GM18868 (cell line): Measurements from ENCODE around the gene PPFIA3.
A peak's percentile ranks its signal among the peaks of the same experiment; 100 is the strongest.
"Not testable (repeated sequence)": the region's sequence is repeated elsewhere in the genome, so short reads cannot be mapped to it uniquely, and the experiment has no call there.

Source experiments
- ATAC-seq: cut with Tn5 transposase; IDR thresholded peaks from one replicate; pipeline ENCODE4 v1.9.1; 2021; ENCODE audit warnings: mild to moderate bottlenecking, moderate library complexity; ENCODE audit not compliant: unreplicated experiment

The PPFIA3 gene

GRCh38 chr19:49119411-49120324, at the start of gene PPFIA3:
Gene PPFIA3, plus strand, starts transcription at chr19:49119544. Its CDS starts 8,330 bp downstream, at chr19:49127874.
- ATAC-seq, result no peak

- no peak for ATAC-seq
Measured at GRCh38 chr19:49070416-49070815, 48.9 kb upstream of the PPFIA3 start.

GRCh38 chr19:49071860-49072547, 47.3 kb upstream of the PPFIA3 start:
- ATAC-seq, result no peak

GRCh38 chr19:49073514-49074378, 45.6 kb upstream of the PPFIA3 start:
- ATAC-seq, result no peak

- ATAC-seq, result not testable (repeated sequence)
Measured at GRCh38 chr19:49074869-49075268, 44.5 kb upstream of the PPFIA3 start.

- ATAC-seq, result no peak
Measured at GRCh38 chr19:49080392-49080791, 39.0 kb upstream of the PPFIA3 start.

- no peak for ATAC-seq
Measured at GRCh38 chr19:49081273-49081672, 38.1 kb upstream of the PPFIA3 start.

DNA sequence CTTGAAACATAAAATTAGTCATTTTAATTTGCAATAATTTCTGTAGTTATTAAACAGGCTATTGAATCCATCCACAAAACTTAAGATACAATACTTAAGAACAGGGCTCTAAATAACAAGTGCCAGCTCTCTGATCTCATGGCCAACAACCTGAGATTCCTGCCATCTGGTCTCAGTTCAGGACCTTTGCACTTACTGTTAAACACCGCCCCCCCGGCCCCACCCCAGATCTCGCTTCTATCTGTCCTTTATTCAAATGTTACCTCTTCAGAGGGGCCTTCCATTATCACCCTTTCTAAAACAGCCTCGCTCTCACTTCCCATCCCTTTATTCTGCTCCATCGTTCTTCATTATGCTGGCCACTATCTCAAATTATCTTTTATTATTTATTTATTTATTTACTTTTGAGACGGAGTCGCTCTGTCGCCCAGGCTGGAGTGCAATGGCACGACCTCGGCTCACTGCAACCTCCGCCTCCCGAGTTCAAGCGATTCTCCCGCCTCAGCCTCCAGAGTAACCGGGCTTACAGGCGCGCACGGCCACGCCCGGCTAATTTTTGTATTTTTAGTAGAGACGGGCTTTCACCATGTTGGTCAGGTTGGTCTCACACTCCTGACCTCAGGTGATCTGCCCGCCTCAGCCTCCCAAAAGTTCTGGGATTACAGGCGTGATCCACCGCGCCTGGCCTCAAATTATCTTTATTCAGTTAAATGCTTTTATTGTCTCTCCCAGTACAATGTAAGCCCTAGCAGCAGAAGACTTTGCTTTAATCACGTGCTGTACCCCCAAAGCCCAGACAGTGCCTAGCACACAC, 34.9 kb upstream of the PPFIA3 start:
- no peak for ATAC-seq

DNA sequence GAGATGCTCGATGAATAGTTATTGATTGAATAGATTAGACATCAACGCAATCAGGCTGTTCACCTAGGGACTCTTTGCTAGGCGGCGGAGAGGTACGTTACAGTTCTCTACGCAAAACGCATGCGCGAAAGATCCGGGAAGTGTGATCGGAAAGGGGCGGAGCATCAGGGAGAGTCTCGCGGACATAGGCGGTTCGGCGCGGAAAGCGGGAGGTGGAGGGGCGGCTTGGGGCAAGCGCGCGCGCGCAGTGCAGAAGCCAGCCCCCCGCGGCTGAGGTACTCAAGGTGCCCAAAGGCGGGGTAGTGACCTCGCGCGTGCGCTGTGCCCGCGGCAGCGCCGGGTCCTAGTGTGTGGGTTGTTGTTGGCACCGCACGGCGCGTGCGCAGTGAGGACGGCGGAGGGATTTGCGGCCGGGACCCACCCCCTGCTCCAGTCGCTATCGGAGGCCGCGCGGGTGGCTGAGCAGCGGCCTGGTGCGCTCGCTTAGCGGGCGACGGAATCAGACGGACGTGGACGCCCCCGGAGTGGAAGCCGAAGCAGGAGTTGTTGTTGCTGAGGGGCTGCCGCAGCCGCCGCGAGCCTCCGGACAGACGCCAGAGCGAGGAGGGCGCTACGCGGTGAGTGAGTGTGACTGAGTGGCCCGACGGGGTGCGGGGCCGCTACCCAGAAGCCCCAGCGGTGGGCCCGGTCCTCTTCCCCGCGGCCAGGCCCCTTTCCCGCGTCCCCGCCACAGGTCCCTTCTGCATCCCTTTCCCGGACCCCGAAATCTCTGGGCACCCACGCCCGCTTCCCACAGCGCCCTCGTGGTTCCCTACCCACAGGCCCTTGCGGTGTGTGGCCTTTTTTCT, 34.1 kb upstream of the PPFIA3 start, which contains the start of gene SNRNP70:
Gene SNRNP70 (plus strand): TSS at position 432 of the 848 bp plus-strand sequence. CDS start 964 bp downstream, outside the sequence.
- peak; percentile 92 for ATAC-seq

GRCh38 chr19:49085868-49086232, 33.5 kb upstream of the PPFIA3 start:
- ATAC-seq, result no peak

GRCh38 chr19:49086296-49086695, 33.0 kb upstream of the PPFIA3 start:
- ATAC-seq, result no peak

GRCh38 chr19:49091391-49092038, 27.8 kb upstream of the PPFIA3 start:
- no peak for ATAC-seq

GRCh38 chr19:49092686-49093085, 26.7 kb upstream of the PPFIA3 start:
- ATAC-seq, result no peak

GRCh38 chr19:49094505-49095482, 24.6 kb upstream of the PPFIA3 start:
- ATAC-seq, result no peak

GRCh38 chr19:49097453-49098288, 21.7 kb upstream of the PPFIA3 start:
- no peak for ATAC-seq

DNA sequence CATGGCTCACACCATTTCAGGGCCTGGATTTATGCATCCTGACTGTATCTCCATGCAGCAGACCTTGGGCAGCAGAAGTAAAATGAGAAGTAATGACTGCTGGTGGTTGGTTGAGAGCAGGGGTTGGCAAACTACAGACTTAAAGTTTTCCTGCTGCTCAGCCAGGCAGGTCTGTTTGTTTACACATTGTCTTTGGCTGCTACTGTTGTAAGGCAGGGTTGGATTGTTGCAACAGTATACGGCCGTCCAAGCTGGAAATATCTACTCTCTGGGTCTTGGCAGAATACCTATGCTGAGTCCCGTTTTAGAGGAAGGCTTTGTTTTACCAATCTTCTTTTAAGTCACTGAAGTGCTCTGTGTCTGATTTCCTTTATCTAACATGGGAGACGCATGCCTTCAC, 20.5 kb upstream of the PPFIA3 start:
- no peak for ATAC-seq

- ATAC-seq, result no peak
Measured at GRCh38 chr19:49101160-49101559, 18.2 kb upstream of the PPFIA3 start.
